OCI-LY7 (cell line): ENCODE measurements around the gene GNPTG.

Experiments
- EZH2phosphoT487 ChIP-seq: fragments of 200-600 bp; sonication (generic); IDR thresholded peaks from 2 replicates; pipeline ENCODE4 v1.6.1; 2018; ENCODE audit warnings: low read depth, borderline replicate concordance, mild to moderate bottlenecking, mixed run types, antibody characterized with exemption, low read length, moderate library complexity, mixed read lengths
- TF ChIP-seq, protein P1 (sequence below): fragments of 200-600 bp; sonication (generic); conservative IDR thresholded peaks from 2 replicates; pipeline ENCODE4 v1.5.1; 2014; ENCODE audit warnings: mild to moderate bottlenecking, antibody characterized with exemption, low read length, moderate library complexity, mixed read lengths

DNA sequence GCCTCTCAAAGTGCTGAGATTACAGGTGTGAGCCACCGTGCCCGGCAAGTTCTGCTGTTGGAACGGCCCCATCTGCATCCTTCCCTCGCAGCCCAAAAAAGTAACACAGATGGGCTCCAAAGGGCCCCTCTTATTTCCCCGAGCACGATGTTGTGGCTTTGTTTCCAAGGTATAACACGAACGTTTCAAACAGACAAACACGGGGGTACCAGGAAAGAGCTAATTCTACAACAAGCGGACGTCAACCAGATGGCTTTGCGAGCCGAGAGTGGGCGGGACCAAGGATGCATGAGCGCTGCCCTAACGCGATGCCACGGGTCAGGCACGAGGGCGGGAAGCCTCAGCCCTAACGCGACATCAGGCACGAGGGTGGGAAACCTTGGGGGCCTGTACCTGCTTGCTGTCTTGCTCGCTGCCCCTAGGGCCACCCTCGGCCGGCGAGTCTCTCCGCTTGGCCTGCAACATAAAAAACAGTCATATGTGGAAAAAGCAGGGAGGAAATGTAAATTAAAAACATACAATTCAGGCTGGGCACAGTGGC is 38.6 kb downstream of the GNPTG start:
- TF ChIP-seq, protein P1, sequence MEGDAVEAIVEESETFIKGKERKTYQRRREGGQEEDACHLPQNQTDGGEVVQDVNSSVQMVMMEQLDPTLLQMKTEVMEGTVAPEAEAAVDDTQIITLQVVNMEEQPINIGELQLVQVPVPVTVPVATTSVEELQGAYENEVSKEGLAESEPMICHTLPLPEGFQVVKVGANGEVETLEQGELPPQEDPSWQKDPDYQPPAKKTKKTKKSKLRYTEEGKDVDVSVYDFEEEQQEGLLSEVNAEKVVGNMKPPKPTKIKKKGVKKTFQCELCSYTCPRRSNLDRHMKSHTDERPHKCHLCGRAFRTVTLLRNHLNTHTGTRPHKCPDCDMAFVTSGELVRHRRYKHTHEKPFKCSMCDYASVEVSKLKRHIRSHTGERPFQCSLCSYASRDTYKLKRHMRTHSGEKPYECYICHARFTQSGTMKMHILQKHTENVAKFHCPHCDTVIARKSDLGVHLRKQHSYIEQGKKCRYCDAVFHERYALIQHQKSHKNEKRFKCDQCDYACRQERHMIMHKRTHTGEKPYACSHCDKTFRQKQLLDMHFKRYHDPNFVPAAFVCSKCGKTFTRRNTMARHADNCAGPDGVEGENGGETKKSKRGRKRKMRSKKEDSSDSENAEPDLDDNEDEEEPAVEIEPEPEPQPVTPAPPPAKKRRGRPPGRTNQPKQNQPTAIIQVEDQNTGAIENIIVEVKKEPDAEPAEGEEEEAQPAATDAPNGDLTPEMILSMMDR, result no peak
- no peak for TF ChIP-seq EZH2phosphoT487
